IPS-18c (cell line): ENCODE data around the gene MEGF11.

ENCODE experiments used
- H3K4me3 ChIP-seq: 2 replicates; pipeline ENCODE4 v1.7.0; 2013; ENCODE audit warnings: low read depth, mild to moderate bottlenecking, low read length, moderate library complexity; ENCODE audit not compliant: insufficient read depth
- H3K9me3 ChIP-seq: one replicate; pipeline ENCODE4 v1.6.1; 2013; ENCODE audit warnings: mild to moderate bottlenecking, low read length, moderate library complexity; ENCODE audit not compliant: control insufficient read depth, insufficient read depth

MEGF11 gene

GRCh38 chr15:65937476-65937875 lies 316.1 kb downstream of the MEGF11 start:
- H3K4me3 ChIP-seq: no peak overlapping the region
- no peaks in the 10 kb centered on the region for H3K9me3 ChIP-seq

GRCh38 chr15:65937054-65937453 lies 316.5 kb downstream of the MEGF11 start:
- H3K4me3 ChIP-seq: no peak overlapping the region

GRCh38 chr15:65936282-65936681 lies 317.3 kb downstream of the MEGF11 start:
- Histone ChIP-seq H3K4me3 (no peak overlapping the region), H3K9me3 (no peaks in the 10 kb centered on the region)

More at GRCh38 chr15:65937054-65937453, 316.5 kb downstream of the MEGF11 start:
- no peaks in the 10 kb centered on the region for H3K9me3 ChIP-seq

GRCh38 chr15:65935391-65935790 lies 318.2 kb downstream of the MEGF11 start:
- Histone ChIP-seq H3K9me3 (no peaks in the 10 kb centered on the region), H3K4me3 (no peak overlapping the region)

GRCh38 chr15:65931221-65931620 lies 322.3 kb downstream of the MEGF11 start:
- H3K9me3 ChIP-seq: no peaks in the 10 kb centered on the region
- H3K4me3 ChIP-seq: no peak overlapping the region

- H3K4me3 ChIP-seq: no peak overlapping the region
These were observed 323.4 kb downstream of the MEGF11 start for GRCh38 chr15:65930134-65930533.

GRCh38 chr15:65929573-65929972 lies 324.0 kb downstream of the MEGF11 start:
- no peak overlapping the region for H3K4me3 ChIP-seq

More at GRCh38 chr15:65930134-65930533, 323.4 kb downstream of the MEGF11 start:
- no peaks in the 10 kb centered on the region for H3K9me3 ChIP-seq

GRCh38 chr15:65927545-65927944 lies 326.0 kb downstream of the MEGF11 start:
- no peak overlapping the region for H3K4me3 ChIP-seq
- no peaks in the 10 kb centered on the region for H3K9me3 ChIP-seq

More at GRCh38 chr15:65929573-65929972, 324.0 kb downstream of the MEGF11 start:
- H3K9me3 ChIP-seq: no peaks in the 10 kb centered on the region

GRCh38 chr15:65926899-65927298 lies 326.7 kb downstream of the MEGF11 start:
- H3K4me3 ChIP-seq: no peak overlapping the region
- no peaks in the 10 kb centered on the region for H3K9me3 ChIP-seq

GRCh38 chr15:65926459-65926858 lies 327.1 kb downstream of the MEGF11 start:
- Histone ChIP-seq H3K9me3 (no peaks in the 10 kb centered on the region), H3K4me3 (no peak overlapping the region)

- no peak overlapping the region for H3K4me3 ChIP-seq
- no peaks in the 10 kb centered on the region for H3K9me3 ChIP-seq
These were observed 328.2 kb downstream of the MEGF11 start for GRCh38 chr15:65925338-65925737.

- Histone ChIP-seq H3K4me3 (no peak overlapping the region), H3K9me3 (no peaks in the 10 kb centered on the region)
These were observed 329.5 kb downstream of the MEGF11 start for GRCh38 chr15:65924004-65924403.

GRCh38 chr15:65923264-65923663 lies 330.3 kb downstream of the MEGF11 start:
- H3K4me3 ChIP-seq: no peak overlapping the region

GRCh38 chr15:65922621-65923020 lies 330.9 kb downstream of the MEGF11 start:
- Histone ChIP-seq H3K4me3 (no peak overlapping the region), H3K9me3 (no peaks in the 10 kb centered on the region)

More at GRCh38 chr15:65923264-65923663, 330.3 kb downstream of the MEGF11 start:
- no peaks in the 10 kb centered on the region for H3K9me3 ChIP-seq

GRCh38 chr15:65921780-65922179 lies 331.8 kb downstream of the MEGF11 start:
- no peaks in the 10 kb centered on the region for H3K9me3 ChIP-seq
- H3K4me3 ChIP-seq: no peak overlapping the region

GRCh38 chr15:65920825-65921309 lies 332.7 kb downstream of the MEGF11 start:
- Histone ChIP-seq H3K9me3 (no peaks in the 10 kb centered on the region), H3K4me3 (no peak overlapping the region)

GRCh38 chr15:65920121-65920520 lies 333.4 kb downstream of the MEGF11 start:
- Histone ChIP-seq H3K9me3 (no peaks in the 10 kb centered on the region), H3K4me3 (no peak overlapping the region)

- Histone ChIP-seq H3K4me3 (no peak overlapping the region), H3K9me3 (no peaks in the 10 kb centered on the region)
These were observed 334.2 kb downstream of the MEGF11 start for GRCh38 chr15:65919353-65919752.

GRCh38 chr15:65918945-65919344 lies 334.6 kb downstream of the MEGF11 start:
- Histone ChIP-seq H3K9me3 (no peaks in the 10 kb centered on the region), H3K4me3 (no peak overlapping the region)
